Mammary epithelial cell (primary cell): ENCODE results near the gene FAF1.
"Not testable (repeated sequence)": the region's sequence is repeated elsewhere in the genome, so short reads cannot be mapped to it uniquely, and the experiment has no call there.

Source experiments
- EZH2 ChIP-seq: IDR thresholded peaks from 2 replicates; pipeline ENCODE4 v1.6.1; 2012; ENCODE audit warnings: low read length, inconsistent platforms, borderline replicate concordance
- TF ChIP-seq, protein P1 (sequence below), 2 donors: IDR thresholded peaks in 1 of 2; conservative IDR thresholded peaks in 1 of 2; 2 replicates each; pipeline ENCODE4 v1.5.1; 2011 to 2012; ENCODE audit warnings: inconsistent platforms in 2 of 2, low read length in 2 of 2, mild to moderate bottlenecking in 2 of 2, control low read depth in 1 of 2, low read depth in 1 of 2; ENCODE audit not compliant: insufficient read depth in 1 of 2; ENCODE audit errors: extremely low read depth in 1 of 2

DNA sequence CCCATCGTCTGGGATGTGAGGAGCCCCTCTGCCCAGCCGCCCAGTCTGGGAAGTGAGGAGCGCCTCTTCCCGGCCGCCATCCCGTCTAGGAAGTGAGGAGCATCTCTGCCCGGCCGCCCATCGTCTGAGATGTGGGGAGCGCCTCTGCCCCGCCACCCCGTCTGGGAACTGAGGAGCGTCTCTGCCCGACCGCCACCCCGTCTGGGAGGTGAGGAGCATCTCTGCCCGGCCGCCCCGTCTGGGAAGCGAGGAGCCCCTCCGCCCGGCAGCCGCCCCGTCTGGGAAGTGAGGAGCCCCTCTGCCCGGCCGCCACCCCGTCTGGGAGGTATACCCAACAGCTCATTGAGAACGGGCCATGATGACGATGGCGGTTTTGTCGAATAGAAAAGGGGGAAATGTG is 7.5 kb downstream of the FAF1 start:
- TF ChIP-seq EZH2, result not testable (repeated sequence)
- TF ChIP-seq, protein P1, sequence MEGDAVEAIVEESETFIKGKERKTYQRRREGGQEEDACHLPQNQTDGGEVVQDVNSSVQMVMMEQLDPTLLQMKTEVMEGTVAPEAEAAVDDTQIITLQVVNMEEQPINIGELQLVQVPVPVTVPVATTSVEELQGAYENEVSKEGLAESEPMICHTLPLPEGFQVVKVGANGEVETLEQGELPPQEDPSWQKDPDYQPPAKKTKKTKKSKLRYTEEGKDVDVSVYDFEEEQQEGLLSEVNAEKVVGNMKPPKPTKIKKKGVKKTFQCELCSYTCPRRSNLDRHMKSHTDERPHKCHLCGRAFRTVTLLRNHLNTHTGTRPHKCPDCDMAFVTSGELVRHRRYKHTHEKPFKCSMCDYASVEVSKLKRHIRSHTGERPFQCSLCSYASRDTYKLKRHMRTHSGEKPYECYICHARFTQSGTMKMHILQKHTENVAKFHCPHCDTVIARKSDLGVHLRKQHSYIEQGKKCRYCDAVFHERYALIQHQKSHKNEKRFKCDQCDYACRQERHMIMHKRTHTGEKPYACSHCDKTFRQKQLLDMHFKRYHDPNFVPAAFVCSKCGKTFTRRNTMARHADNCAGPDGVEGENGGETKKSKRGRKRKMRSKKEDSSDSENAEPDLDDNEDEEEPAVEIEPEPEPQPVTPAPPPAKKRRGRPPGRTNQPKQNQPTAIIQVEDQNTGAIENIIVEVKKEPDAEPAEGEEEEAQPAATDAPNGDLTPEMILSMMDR (conservative IDR thresholded peaks at IDR 0.05 in 1 of 2, IDR thresholded peaks at IDR 0.05 in 1 of 2; ENCODE audit: extremely low read depth in 1 of 2, insufficient read depth in 1 of 2, low read depth in 1 of 2, low read length in 2 of 2), result not testable (repeated sequence)
